Colonic mucosa (tissue), 4 donors: ENCODE results near the gene GREB1. TPM values are rescaled to one million over a fixed set of nuclear protein-coding genes. Genes with fewer than 3 reads are reported as not detected.

Experiments
- DNase-seq: peaks from one replicate; pipeline ENCODE4 v3.0.0-alpha.2; 2020
- H3K27ac ChIP-seq: fragments of 200-600 bp; one replicate; pipeline ENCODE4 v1.8.0; 2021
- H3K27me3 ChIP-seq: fragments of 200-600 bp; one replicate; pipeline ENCODE4 v1.8.0; 2021
- H3K36me3 ChIP-seq: fragments of 200-600 bp; one replicate; pipeline ENCODE4 v1.8.0; 2021
- H3K4me1 ChIP-seq: fragments of 200-600 bp; one replicate; pipeline ENCODE4 v1.8.0; 2021; ENCODE audit warnings: mild to moderate bottlenecking
- H3K4me3 ChIP-seq: fragments of 200-600 bp; one replicate; pipeline ENCODE4 v1.8.0; 2021
- H3K9ac ChIP-seq, 2 donors: one replicate each; pipeline ENCODE4 v1.7.0; 2013; ENCODE audit warnings: control low read depth in 2 of 2, low read depth in 2 of 2, low read length in 2 of 2
- H3K9me3 ChIP-seq: fragments of 200-600 bp; one replicate; pipeline ENCODE4 v1.8.0; 2021
- CTCF ChIP-seq: fragments of 200-600 bp; IDR thresholded peaks from one replicate; pipeline ENCODE4 v1.8.0; 2022; ENCODE audit warnings: antibody characterized with exemption, mild to moderate bottlenecking
- intact Hi-C: fragments of 100-400 bp; cut with DNase I; formaldehyde crosslinking; loops from one replicate; pipeline ENCODE4 v1.14.1; 2022
- total RNA-seq, 2 donors: library from RNA; stranded (reverse); fragmentation: NEBNext Ultra II Directional in 1 of 2; extraction: Animal tissue kit (Norgen Biotek cat#: 25700) in 1 of 2; gene quantifications; one replicate each; pipeline ENCODE4 v1.2.1, GENCODE V29; 2021
- donor health status: healthy.
- donor health status: DM: no; HTN: no; CAD: no.
- donor health status: DM: no; HTN: no; CAD: no.

The GREB1 gene
- total RNA-seq, 2 donors from 2014 or later, result 0.77 to 1.1 TPM

GRCh38 chr2:11663427-11663826, 129.6 kb downstream of the GREB1 start:
- Histone ChIP-seq H3K36me3 (no peaks in the 10 kb centered on the region), H3K9ac (no peak overlapping the region), H3K9me3 (no peaks in the 10 kb centered on the region), H3K4me3 (no peak overlapping the region), H3K27ac (no peak overlapping the region), H3K27me3 (peaks cover 3% of the 10 kb centered on the region), H3K4me1 (no peaks in the 10 kb centered on the region)
- no peak for DNase-seq
- intact Hi-C loops, result no loop called here
- TF ChIP-seq CTCF, result no peak

- H3K4me1 ChIP-seq, result no peaks in the 10 kb centered on the region
- H3K27ac ChIP-seq, result no peak overlapping the region
- no peak overlapping the region for H3K9ac ChIP-seq
- no peaks in the 10 kb centered on the region for H3K36me3 ChIP-seq
- intact Hi-C loops, result no loop called here
- H3K4me3 ChIP-seq, result no peak overlapping the region
- H3K27me3 ChIP-seq, result peaks cover 3% of the 10 kb centered on the region
- no peak for TF ChIP-seq CTCF
- DNase-seq, result no peak
- H3K9me3 ChIP-seq, result no peaks in the 10 kb centered on the region
Measured at GRCh38 chr2:11665028-11665427, 131.2 kb downstream of the GREB1 start.

- Histone ChIP-seq H3K27ac (no peak overlapping the region), H3K36me3 (no peaks in the 10 kb centered on the region), H3K9ac (no peak overlapping the region), H3K4me1 (no peaks in the 10 kb centered on the region), H3K4me3 (no peak overlapping the region), H3K27me3 (peaks cover 3% of the 10 kb centered on the region), H3K9me3 (no peaks in the 10 kb centered on the region)
- no peak for DNase-seq
- intact Hi-C loops, result no loop called here
- no peak for TF ChIP-seq CTCF
Measured at GRCh38 chr2:11665510-11666362, 131.9 kb downstream of the GREB1 start.

GRCh38 chr2:11667194-11667593, 133.3 kb downstream of the GREB1 start:
- Histone ChIP-seq H3K27ac (no peak overlapping the region), H3K4me3 (no peak overlapping the region), H3K4me1 (no peaks in the 10 kb centered on the region), H3K9ac (no peak overlapping the region), H3K27me3 (peaks cover 3% of the 10 kb centered on the region), H3K9me3 (no peaks in the 10 kb centered on the region), H3K36me3 (no peaks in the 10 kb centered on the region)
- DNase-seq, result no peak
- no peak for TF ChIP-seq CTCF
- intact Hi-C loops, result no loop called here

GRCh38 chr2:11667866-11668637, 134.2 kb downstream of the GREB1 start:
- Histone ChIP-seq H3K4me3 (no peak overlapping the region), H3K9me3 (no peaks in the 10 kb centered on the region), H3K4me1 (no peaks in the 10 kb centered on the region), H3K36me3 (no peaks in the 10 kb centered on the region), H3K27me3 (peaks cover 3% of the 10 kb centered on the region), H3K27ac (no peak overlapping the region), H3K9ac (no peak overlapping the region)
- TF ChIP-seq CTCF, result no peak
- intact Hi-C loops, result no loop called here
- DNase-seq, result no peak
